ENCODE measurements around the gene PRTFDC1.

DNA sequence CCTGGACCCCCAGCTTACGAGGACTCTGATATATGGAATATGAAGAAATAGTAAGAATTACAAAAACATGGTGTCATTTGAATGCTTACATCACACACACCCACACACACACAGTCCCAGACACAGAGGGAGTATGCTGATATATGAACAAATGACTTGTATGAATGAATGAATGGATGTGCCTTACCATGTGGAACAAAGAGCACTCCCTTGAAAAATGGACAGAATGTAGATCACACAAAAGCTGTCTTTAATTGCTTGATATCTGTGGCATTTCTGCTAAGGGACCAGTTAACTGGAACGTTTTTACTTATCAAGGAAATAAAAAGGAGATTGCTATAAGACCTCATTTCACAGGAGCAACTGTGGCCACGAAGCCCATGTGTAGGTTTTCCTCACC is 46.0 kb downstream of the PRTFDC1 start:
- TF ChIP-seq, protein P1, sequence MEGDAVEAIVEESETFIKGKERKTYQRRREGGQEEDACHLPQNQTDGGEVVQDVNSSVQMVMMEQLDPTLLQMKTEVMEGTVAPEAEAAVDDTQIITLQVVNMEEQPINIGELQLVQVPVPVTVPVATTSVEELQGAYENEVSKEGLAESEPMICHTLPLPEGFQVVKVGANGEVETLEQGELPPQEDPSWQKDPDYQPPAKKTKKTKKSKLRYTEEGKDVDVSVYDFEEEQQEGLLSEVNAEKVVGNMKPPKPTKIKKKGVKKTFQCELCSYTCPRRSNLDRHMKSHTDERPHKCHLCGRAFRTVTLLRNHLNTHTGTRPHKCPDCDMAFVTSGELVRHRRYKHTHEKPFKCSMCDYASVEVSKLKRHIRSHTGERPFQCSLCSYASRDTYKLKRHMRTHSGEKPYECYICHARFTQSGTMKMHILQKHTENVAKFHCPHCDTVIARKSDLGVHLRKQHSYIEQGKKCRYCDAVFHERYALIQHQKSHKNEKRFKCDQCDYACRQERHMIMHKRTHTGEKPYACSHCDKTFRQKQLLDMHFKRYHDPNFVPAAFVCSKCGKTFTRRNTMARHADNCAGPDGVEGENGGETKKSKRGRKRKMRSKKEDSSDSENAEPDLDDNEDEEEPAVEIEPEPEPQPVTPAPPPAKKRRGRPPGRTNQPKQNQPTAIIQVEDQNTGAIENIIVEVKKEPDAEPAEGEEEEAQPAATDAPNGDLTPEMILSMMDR (IDR thresholded peaks at IDR 0.05): no peak
- TF ChIP-seq POLR2AphosphoS5 (IDR thresholded peaks at IDR 0.05; ENCODE audit: insufficient read depth in 1 of 2, low read depth in 1 of 2): no peak
